ENCODE results near the gene SMIM36. TPM values are rescaled to one million over a fixed set of nuclear protein-coding genes. Genes with fewer than 3 reads are reported as not detected.

SMIM36 gene
- total RNA-seq, 1 experiment from 2014 or later, result not detected

- ChIA-PET POLR2A (no interaction called here), CTCF (no interaction called here)
- Mint-ChIP-seq H3K36me3 (no peaks in the 10 kb centered on the region), H3K27ac (no peak overlapping the region), H3K4me3 (no peak overlapping the region), H3K27me3 (ENCODE audit: low read depth) (no peaks in the 10 kb centered on the region), H3K4me1 (no peaks in the 10 kb centered on the region), H3K9me3 (no peaks in the 10 kb centered on the region)
- TF ChIP-seq IRF1 (CRISPR knock-in tag; IDR thresholded peaks at IDR 0.05) (no peak), PRRX2 (CRISPR knock-in tag; IDR thresholded peaks at IDR 0.05) (no peak), ESRRA (CRISPR knock-in tag; IDR thresholded peaks at IDR 0.05; ENCODE audit: borderline replicate concordance) (no peak), ZNF671 (CRISPR knock-in tag; IDR thresholded peaks at IDR 0.05) (no peak), NFYB (CRISPR knock-in tag; conservative IDR thresholded peaks at IDR 0.05; ENCODE audit: low read depth) (no peak), NR2C2 (CRISPR knock-in tag; IDR thresholded peaks at IDR 0.05) (no peak), JUN (CRISPR knock-in tag; IDR thresholded peaks at IDR 0.05) (no peak), ZNF396 (CRISPR knock-in tag; IDR thresholded peaks at IDR 0.05; ENCODE audit: borderline replicate concordance) (no peak), CBFB (CRISPR knock-in tag; IDR thresholded peaks at IDR 0.05; ENCODE audit: low read depth) (no peak)
- DNase-seq (ENCODE audit: low spot score) (no peak), ATAC-seq (no peak)
Measured at GRCh38 chr17:55540414-55541091, 29.3 kb upstream of the SMIM36 start.

GRCh38 chr17:55536205-55536604, 25.0 kb upstream of the SMIM36 start:
- Mint-ChIP-seq H3K9me3 (0 out of 2 replicates have a peak, but pooled peaks cover 3% of the 10 kb centered on the region), H3K27me3 (ENCODE audit: low read depth) (no peaks in the 10 kb centered on the region), H3K4me1 (no peaks in the 10 kb centered on the region), H3K4me3 (no peak overlapping the region), H3K36me3 (no peaks in the 10 kb centered on the region), H3K27ac (no peak overlapping the region)
- POLR2A ChIA-PET, result no interaction called here
- DNase-seq (ENCODE audit: low spot score) (no peak), ATAC-seq (no peak)
- no peak for TF ChIP-seq ZBTB43 (CRISPR knock-in tag; IDR thresholded peaks at IDR 0.05)
- TF ChIP-seq, protein P1, sequence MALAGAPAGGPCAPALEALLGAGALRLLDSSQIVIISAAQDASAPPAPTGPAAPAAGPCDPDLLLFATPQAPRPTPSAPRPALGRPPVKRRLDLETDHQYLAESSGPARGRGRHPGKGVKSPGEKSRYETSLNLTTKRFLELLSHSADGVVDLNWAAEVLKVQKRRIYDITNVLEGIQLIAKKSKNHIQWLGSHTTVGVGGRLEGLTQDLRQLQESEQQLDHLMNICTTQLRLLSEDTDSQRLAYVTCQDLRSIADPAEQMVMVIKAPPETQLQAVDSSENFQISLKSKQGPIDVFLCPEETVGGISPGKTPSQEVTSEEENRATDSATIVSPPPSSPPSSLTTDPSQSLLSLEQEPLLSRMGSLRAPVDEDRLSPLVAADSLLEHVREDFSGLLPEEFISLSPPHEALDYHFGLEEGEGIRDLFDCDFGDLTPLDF (CRISPR knock-in tag; IDR thresholded peaks at IDR 0.05), result no peak
- TF ChIP-seq ATF3 (CRISPR knock-in tag; conservative IDR thresholded peaks at IDR 0.05), result no peak
- TF ChIP-seq, protein P2, sequence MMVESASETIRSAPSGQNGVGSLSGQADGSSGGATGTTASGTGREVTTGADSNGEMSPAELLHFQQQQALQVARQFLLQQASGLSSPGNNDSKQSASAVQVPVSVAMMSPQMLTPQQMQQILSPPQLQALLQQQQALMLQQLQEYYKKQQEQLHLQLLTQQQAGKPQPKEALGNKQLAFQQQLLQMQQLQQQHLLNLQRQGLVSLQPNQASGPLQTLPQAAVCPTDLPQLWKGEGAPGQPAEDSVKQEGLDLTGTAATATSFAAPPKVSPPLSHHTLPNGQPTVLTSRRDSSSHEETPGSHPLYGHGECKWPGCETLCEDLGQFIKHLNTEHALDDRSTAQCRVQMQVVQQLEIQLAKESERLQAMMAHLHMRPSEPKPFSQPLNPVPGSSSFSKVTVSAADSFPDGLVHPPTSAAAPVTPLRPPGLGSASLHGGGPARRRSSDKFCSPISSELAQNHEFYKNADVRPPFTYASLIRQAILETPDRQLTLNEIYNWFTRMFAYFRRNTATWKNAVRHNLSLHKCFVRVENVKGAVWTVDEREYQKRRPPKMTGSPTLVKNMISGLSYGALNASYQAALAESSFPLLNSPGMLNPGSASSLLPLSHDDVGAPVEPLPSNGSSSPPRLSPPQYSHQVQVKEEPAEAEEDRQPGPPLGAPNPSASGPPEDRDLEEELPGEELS (CRISPR knock-in tag; IDR thresholded peaks at IDR 0.05), result no peak
- no peak for TF ChIP-seq PRRX2 (CRISPR knock-in tag; IDR thresholded peaks at IDR 0.05)
- TF ChIP-seq SOX15 (CRISPR knock-in tag; IDR thresholded peaks at IDR 0.05), result no peak
- no peak for TF ChIP-seq CDX4 (CRISPR knock-in tag; IDR thresholded peaks at IDR 0.05; ENCODE audit: borderline replicate concordance)
- no peak for TF ChIP-seq ZNF263 (CRISPR knock-in tag; IDR thresholded peaks at IDR 0.05; ENCODE audit: low read depth)
- no peak for TF ChIP-seq NR2C2 (CRISPR knock-in tag; IDR thresholded peaks at IDR 0.05)
- TF ChIP-seq ZNF121 (CRISPR knock-in tag; IDR thresholded peaks at IDR 0.05), result no peak
- TF ChIP-seq, protein P3, sequence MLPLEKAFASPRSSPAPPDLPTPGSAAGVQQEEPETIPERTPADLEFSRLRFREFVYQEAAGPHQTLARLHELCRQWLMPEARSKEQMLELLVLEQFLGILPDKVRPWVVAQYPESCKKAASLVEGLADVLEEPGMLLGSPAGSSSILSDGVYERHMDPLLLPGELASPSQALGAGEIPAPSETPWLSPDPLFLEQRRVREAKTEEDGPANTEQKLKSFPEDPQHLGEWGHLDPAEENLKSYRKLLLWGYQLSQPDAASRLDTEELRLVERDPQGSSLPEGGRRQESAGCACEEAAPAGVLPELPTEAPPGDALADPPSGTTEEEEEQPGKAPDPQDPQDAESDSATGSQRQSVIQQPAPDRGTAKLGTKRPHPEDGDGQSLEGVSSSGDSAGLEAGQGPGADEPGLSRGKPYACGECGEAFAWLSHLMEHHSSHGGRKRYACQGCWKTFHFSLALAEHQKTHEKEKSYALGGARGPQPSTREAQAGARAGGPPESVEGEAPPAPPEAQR (CRISPR knock-in tag; IDR thresholded peaks at IDR 0.05), result no peak
- TF ChIP-seq, protein P4, sequence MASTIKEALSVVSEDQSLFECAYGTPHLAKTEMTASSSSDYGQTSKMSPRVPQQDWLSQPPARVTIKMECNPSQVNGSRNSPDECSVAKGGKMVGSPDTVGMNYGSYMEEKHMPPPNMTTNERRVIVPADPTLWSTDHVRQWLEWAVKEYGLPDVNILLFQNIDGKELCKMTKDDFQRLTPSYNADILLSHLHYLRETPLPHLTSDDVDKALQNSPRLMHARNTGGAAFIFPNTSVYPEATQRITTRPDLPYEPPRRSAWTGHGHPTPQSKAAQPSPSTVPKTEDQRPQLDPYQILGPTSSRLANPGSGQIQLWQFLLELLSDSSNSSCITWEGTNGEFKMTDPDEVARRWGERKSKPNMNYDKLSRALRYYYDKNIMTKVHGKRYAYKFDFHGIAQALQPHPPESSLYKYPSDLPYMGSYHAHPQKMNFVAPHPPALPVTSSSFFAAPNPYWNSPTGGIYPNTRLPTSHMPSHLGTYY (CRISPR knock-in tag; IDR thresholded peaks at IDR 0.05), result no peak
- TF ChIP-seq, protein P5, sequence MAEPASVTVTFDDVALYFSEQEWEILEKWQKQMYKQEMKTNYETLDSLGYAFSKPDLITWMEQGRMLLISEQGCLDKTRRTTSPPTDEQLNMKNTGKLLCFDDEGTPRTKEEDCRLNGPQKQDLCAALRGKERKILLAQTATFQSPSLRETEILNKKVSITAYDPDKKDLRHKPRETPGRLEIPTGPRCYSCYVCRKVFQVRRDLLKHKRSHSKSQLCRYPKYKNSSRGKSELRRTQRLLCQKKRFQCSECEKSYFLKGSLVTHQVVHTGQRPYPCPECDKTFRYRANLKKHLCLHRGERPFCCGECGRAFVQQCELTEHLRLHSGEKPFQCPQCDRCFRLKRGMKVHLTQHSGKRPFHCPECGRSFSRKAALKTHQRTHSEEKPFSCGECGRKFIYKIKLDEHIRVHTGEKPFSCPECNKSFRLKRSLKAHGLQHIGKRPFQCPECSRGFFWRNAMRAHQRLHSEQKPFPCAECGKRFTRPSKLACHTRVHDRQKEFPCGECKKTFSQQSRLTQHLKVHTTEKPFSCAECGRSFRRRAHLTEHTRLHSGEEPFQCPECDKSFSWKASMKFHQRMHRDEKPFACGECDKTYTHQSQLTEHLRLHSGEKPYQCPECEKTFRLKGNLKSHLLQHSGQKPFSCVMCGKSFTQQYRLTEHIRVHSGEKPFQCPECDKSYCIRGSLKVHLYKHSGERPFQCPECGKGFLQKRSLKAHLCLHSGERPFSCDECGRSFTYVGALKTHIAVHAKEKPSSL (CRISPR knock-in tag; conservative IDR thresholded peaks at IDR 0.05), result no peak
- no peak for TF ChIP-seq NR1H2 (CRISPR knock-in tag; IDR thresholded peaks at IDR 0.05)
- TF ChIP-seq GRHL2 (CRISPR knock-in tag; IDR thresholded peaks at IDR 0.05; ENCODE audit: insufficient replicate concordance, severe bottlenecking), result no peak
- CTCF ChIA-PET, result no interaction called here
